Measurements from ENCODE around the gene RTKN2. TPM values are rescaled to one million over a fixed set of nuclear protein-coding genes. Genes with fewer than 3 reads are reported as not detected.

The RTKN2 gene
- total and polyA plus RNA-seq, 2 of the 4 experiments (the other 2 are of a cell fraction) = 0.75 to 0.90 TPM

DNA sequence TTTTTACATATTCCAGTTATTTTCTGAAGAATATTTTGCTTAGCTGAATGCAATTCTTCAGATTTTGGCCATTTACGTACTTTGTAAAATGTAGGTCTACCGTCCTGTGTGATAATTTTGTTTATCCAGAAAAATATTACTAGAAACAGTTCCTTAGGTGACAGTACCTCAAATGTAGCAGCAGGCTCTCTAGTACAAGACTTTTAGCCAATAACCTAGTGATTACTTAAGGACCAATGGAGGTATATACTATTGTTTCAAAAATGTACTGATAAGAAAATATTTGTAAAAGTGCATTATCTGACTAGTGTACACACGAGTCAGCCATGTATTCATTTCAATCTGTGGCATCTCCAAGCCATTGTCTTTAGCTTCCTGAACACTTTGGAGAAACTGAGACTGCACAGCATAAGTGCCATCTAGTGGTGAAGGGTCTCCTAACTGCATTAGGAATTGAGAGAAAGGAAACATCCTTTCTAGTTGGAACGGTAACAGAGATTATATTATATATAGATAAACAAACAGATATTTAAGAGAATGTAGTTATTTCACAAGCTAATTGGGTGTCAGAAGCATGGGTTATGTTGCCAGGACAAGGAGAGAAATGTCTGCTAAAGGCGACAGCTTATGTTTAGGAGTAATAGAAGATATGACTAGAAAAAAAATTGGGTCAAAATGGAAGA lies 23.7 kb downstream of the RTKN2 start:
- Histone ChIP-seq H3K18ac (ENCODE audit: low read depth, low read length) (peak overlapping the region; percentile 97), H2BK15ac (ENCODE audit: low read depth, low read length) (peak overlapping the region; percentile 91; the same call in 2 of the 3 replicates), H3K79me1 (ENCODE audit: low read depth in 1 of 2, low read length in 2 of 2) (peaks cover 1 to 9% of the 10 kb centered on the region in 2 experiments; a peak in 3 of 4 replicates), H4K5ac (ENCODE audit: low read depth, low read length) (peak overlapping the region; percentile 97), H3K56ac (ENCODE audit: extremely low read depth, insufficient read depth, low read length) (peak overlapping the region; percentile 87), H2AK5ac (ENCODE audit: low read depth, low read length) (peak overlapping the region; percentile 94), H3K9ac (ENCODE audit: low read depth, low read length) (peak overlapping the region; percentile 96), H3K27ac (ENCODE audit: insufficient read depth, low read length) (peak overlapping the region; percentile 92), H3K36me3 (ENCODE audit: control insufficient read depth, insufficient read depth, low read length) (no peaks in the 10 kb centered on the region), H3K23ac (ENCODE audit: low read depth, low read length) (peak overlapping the region; percentile 96), H4K91ac (ENCODE audit: insufficient read depth, low read depth, low read length) (peak overlapping the region; percentile 98), H3K14ac (replicated peaks; ENCODE audit: low read depth, low read length) (peak overlapping the region; percentile 95), H3K27me3 (ENCODE audit: control insufficient read depth, insufficient read depth, low read length) (no peaks in the 10 kb centered on the region), H2AK9ac (replicated peaks; ENCODE audit: low read depth, low read length, poor library complexity) (no peak overlapping the region), H4K20me1 (ENCODE audit: insufficient read depth, low read length) (no peaks in the 10 kb centered on the region), H2BK5ac (ENCODE audit: low read depth, low read length, poor library complexity, severe bottlenecking) (peak overlapping the region; percentile 100), H3K4me1 (ENCODE audit: control insufficient read depth, insufficient read depth, low read length) (peaks cover 6% of the 10 kb centered on the region), H3K4ac (ENCODE audit: low read depth, low read length) (peak overlapping the region; percentile 93), H2BK120ac (ENCODE audit: low read depth, low read length) (peak overlapping the region; percentile 97), H4K8ac (ENCODE audit: low read depth in 2 of 2, low read length in 2 of 2) (peak overlapping the region; percentile 70 to 93), H3K9me3 (ENCODE audit: control insufficient read depth, insufficient read depth, low read length) (no peaks in the 10 kb centered on the region), H2BK20ac (ENCODE audit: low read depth, low read length) (peak overlapping the region; percentile 99), H3K9me1 (ENCODE audit: insufficient read depth, low read length) (0 out of 2 replicates have a peak, but pooled peaks cover 3% of the 10 kb centered on the region), H2AFZ (replicated peaks; ENCODE audit: low read length, poor library complexity) (no peak overlapping the region), H3K4me3 (ENCODE audit: insufficient read depth, low read depth, low read length) (no peak overlapping the region; the same call in 1 of the 2 replicates), H3K4me2 (ENCODE audit: low read depth, low read length) (peak overlapping the region; percentile 71)
- in situ Hi-C loops (cut with MboI; ENCODE audit: low sequenced_read_pairs) (loop anchor here (25.0 kb wide), 2 partner anchors 1308 to 1433 kb away; partner anchors contain the start of gene RHOBTB1), intact Hi-C loops (cut with micrococcal nuclease) (loop anchor here (1.0 to 10.0 kb wide), 3 partner anchors 160 to 500 kb away; no protein-coding TSS in a partner anchor), dilution Hi-C loops (cut with HindIII; ENCODE audit: low sequenced_read_pairs, unreplicated experiment) (no loop called here)
- TF ChIP-seq RAD21 (IDR thresholded peaks at IDR 0.05; ENCODE audit: low read length) = peak; percentile 93
- TF ChIP-seq, protein P1, sequence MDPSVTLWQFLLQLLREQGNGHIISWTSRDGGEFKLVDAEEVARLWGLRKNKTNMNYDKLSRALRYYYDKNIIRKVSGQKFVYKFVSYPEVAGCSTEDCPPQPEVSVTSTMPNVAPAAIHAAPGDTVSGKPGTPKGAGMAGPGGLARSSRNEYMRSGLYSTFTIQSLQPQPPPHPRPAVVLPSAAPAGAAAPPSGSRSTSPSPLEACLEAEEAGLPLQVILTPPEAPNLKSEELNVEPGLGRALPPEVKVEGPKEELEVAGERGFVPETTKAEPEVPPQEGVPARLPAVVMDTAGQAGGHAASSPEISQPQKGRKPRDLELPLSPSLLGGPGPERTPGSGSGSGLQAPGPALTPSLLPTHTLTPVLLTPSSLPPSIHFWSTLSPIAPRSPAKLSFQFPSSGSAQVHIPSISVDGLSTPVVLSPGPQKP (IDR thresholded peaks at IDR 0.05; ENCODE audit: borderline replicate concordance, low read depth, low read length) = no peak
- no peak for TF ChIP-seq CEBPB (IDR thresholded peaks at IDR 0.05; ENCODE audit: low read depth, low read length)
- no peak for TF ChIP-seq POLR2A (IDR thresholded peaks at IDR 0.05; ENCODE audit: low read depth, low read length)
- TF ChIP-seq, protein P2, sequence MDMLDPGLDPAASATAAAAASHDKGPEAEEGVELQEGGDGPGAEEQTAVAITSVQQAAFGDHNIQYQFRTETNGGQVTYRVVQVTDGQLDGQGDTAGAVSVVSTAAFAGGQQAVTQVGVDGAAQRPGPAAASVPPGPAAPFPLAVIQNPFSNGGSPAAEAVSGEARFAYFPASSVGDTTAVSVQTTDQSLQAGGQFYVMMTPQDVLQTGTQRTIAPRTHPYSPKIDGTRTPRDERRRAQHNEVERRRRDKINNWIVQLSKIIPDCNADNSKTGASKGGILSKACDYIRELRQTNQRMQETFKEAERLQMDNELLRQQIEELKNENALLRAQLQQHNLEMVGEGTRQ (IDR thresholded peaks at IDR 0.05; ENCODE audit: low read depth, low read length) = no peak
- no peak for TF ChIP-seq RCOR1 (IDR thresholded peaks at IDR 0.05; ENCODE audit: insufficient replicate concordance, low read length)
- no peak for TF ChIP-seq CHD1 (IDR thresholded peaks at IDR 0.05; ENCODE audit: low read depth, low read length)
- no peak for TF ChIP-seq MAZ (IDR thresholded peaks at IDR 0.05; ENCODE audit: borderline replicate concordance, low read depth, low read length)
- TF ChIP-seq, protein P3, sequence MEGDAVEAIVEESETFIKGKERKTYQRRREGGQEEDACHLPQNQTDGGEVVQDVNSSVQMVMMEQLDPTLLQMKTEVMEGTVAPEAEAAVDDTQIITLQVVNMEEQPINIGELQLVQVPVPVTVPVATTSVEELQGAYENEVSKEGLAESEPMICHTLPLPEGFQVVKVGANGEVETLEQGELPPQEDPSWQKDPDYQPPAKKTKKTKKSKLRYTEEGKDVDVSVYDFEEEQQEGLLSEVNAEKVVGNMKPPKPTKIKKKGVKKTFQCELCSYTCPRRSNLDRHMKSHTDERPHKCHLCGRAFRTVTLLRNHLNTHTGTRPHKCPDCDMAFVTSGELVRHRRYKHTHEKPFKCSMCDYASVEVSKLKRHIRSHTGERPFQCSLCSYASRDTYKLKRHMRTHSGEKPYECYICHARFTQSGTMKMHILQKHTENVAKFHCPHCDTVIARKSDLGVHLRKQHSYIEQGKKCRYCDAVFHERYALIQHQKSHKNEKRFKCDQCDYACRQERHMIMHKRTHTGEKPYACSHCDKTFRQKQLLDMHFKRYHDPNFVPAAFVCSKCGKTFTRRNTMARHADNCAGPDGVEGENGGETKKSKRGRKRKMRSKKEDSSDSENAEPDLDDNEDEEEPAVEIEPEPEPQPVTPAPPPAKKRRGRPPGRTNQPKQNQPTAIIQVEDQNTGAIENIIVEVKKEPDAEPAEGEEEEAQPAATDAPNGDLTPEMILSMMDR (conservative IDR thresholded peaks at IDR 0.05; ENCODE audit: low read depth, low read length) = peak; percentile 88
- TF ChIP-seq SMC3 (IDR thresholded peaks at IDR 0.05; ENCODE audit: low read depth, low read length) = peak; percentile 75
- ChIA-PET POLR2A (ENCODE audit: unreplicated experiment) (interaction anchor here (0.6 to 1.5 kb wide), 5 partner anchors 11 to 345 kb away, joined by 3 to 9 read pairs (median 6); no protein-coding TSS in a partner anchor), CTCF (interaction anchor here (0.6 to 1.8 kb wide), 9 partner anchors 100 to 410 kb away, joined by 3 to 8 read pairs (median 7); no protein-coding TSS in a partner anchor)
- WGBS, 2 experiments (ENCODE audit: extremely low coverage in 2 of 2, insufficient read length in 1 of 2) = 0% methylated on average over 1 of the region's 5 CpGs; no CpG with 5 or more reads in 1 of the 2 experiments
- BruUV-seq (replicated peaks) = no TSS peak
- ATAC-seq (ENCODE audit: low read depth) (peak; percentile 63), DNase-seq (peak; percentile 83)

Measured in IMR-90 (cell line).